HEK293 (cell line): ENCODE data around the gene EDEM3.

Experiments used
- BCL11A ChIP-seq: fragments of 450-650 bp; formaldehyde crosslinking; IDR thresholded peaks from 2 replicates; pipeline ENCODE4 v1.5.1; 2016; ENCODE audit warnings: low read depth, missing biosample characterization, missing genetic modification characterization
- EGR2 ChIP-seq: fragments of 450-650 bp; formaldehyde crosslinking; IDR thresholded peaks from 2 replicates; pipeline ENCODE4 v1.5.1; 2016; ENCODE audit warnings: low read depth, missing biosample characterization, missing genetic modification characterization
- GLI2 ChIP-seq: fragments of 450-650 bp; formaldehyde crosslinking; IDR thresholded peaks from 2 replicates; pipeline ENCODE4; 2017; ENCODE audit warnings: missing biosample characterization, missing genetic modification characterization, low read depth, borderline replicate concordance
- ZNF138 ChIP-seq: fragments of 450-650 bp; formaldehyde crosslinking; IDR thresholded peaks from 2 replicates; pipeline ENCODE4 v1.5.1; 2016; ENCODE audit warnings: missing biosample characterization, missing genetic modification characterization, borderline replicate concordance
- ZNF2 ChIP-seq: fragments of 450-650 bp; formaldehyde crosslinking; IDR thresholded peaks from 2 replicates; pipeline ENCODE4 v1.5.1; 2016; ENCODE audit warnings: missing biosample characterization, missing genetic modification characterization
- ZNF211 ChIP-seq: fragments of 450-650 bp; formaldehyde crosslinking; IDR thresholded peaks from 2 replicates; pipeline ENCODE4 v1.5.1; 2016; ENCODE audit warnings: low read depth, missing biosample characterization, missing genetic modification characterization
- ZNF324 ChIP-seq: fragments of 450-650 bp; formaldehyde crosslinking; IDR thresholded peaks from 2 replicates; pipeline ENCODE4 v1.5.1; 2016; ENCODE audit warnings: missing biosample characterization, missing genetic modification characterization
- ZNF473 ChIP-seq: fragments of 450-650 bp; formaldehyde crosslinking; IDR thresholded peaks from 2 replicates; pipeline ENCODE4 v1.5.1; 2017; ENCODE audit warnings: missing biosample characterization, missing genetic modification characterization
- ZNF660 ChIP-seq: fragments of 450-650 bp; IDR thresholded peaks from 2 replicates; pipeline ENCODE4 v1.5.1; 2018; ENCODE audit warnings: missing biosample characterization, mild to moderate bottlenecking, missing genetic modification characterization
- ZNF830 ChIP-seq: fragments of 450-650 bp; IDR thresholded peaks from 2 replicates; pipeline ENCODE4 v1.5.0; 2018; ENCODE audit warnings: missing biosample characterization, missing genetic modification characterization, low read depth, mild to moderate bottlenecking, moderate library complexity
- TF ChIP-seq, protein P1 (sequence below): fragments of 450-650 bp; formaldehyde crosslinking; IDR thresholded peaks from 2 replicates; pipeline ENCODE4 v1.5.1; 2016; ENCODE audit warnings: missing biosample characterization, missing genetic modification characterization

DNA sequence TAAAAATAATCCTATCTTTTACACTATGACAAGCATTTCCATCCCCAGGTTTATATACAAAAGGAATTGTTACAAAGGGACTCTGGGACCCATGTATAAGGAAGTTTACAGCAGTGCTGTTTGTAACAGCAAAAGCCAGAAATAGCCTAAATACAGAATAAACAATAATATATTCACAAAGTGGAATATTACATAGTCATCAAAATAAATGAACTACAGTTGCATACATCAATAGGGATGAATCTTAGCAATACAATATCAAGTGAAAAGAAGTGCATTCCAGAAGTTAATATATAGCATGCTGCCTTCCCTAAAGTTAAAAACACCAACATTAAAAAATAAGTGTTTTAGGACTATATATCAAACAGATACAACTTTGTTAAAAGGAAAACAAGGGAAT, 77.3 kb downstream of the EDEM3 start:
- TF ChIP-seq ZNF2 = no peak
- no peak for TF ChIP-seq ZNF660 (tag by site-specific recombination)
- no peak for TF ChIP-seq GLI2 (tag by site-specific recombination)
- TF ChIP-seq ZNF211 (tag by site-specific recombination) = no peak
- TF ChIP-seq, protein P1, sequence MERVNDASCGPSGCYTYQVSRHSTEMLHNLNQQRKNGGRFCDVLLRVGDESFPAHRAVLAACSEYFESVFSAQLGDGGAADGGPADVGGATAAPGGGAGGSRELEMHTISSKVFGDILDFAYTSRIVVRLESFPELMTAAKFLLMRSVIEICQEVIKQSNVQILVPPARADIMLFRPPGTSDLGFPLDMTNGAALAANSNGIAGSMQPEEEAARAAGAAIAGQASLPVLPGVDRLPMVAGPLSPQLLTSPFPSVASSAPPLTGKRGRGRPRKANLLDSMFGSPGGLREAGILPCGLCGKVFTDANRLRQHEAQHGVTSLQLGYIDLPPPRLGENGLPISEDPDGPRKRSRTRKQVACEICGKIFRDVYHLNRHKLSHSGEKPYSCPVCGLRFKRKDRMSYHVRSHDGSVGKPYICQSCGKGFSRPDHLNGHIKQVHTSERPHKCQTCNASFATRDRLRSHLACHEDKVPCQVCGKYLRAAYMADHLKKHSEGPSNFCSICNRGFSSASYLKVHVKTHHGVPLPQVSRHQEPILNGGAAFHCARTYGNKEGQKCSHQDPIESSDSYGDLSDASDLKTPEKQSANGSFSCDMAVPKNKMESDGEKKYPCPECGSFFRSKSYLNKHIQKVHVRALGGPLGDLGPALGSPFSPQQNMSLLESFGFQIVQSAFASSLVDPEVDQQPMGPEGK = no peak
- TF ChIP-seq BCL11A (tag by site-specific recombination) = no peak
- no peak for TF ChIP-seq ZNF324 (tag by site-specific recombination)
- no peak for TF ChIP-seq EGR2 (tag by site-specific recombination)
- no peak for TF ChIP-seq ZNF830 (tag by site-specific recombination)
- TF ChIP-seq ZNF473 (tag by site-specific recombination) = no peak
- TF ChIP-seq ZNF138 (tag by site-specific recombination) = no peak
